ENCODE results near the gene NPAS4. TPM values are rescaled to one million over a fixed set of nuclear protein-coding genes. Genes with fewer than 3 reads are reported as not detected.

NPAS4 gene
- total RNA-seq, 4 donors from 2014 or later = 0.27 to 2.6 (median 0.93) TPM; not detected in 1

DNA sequence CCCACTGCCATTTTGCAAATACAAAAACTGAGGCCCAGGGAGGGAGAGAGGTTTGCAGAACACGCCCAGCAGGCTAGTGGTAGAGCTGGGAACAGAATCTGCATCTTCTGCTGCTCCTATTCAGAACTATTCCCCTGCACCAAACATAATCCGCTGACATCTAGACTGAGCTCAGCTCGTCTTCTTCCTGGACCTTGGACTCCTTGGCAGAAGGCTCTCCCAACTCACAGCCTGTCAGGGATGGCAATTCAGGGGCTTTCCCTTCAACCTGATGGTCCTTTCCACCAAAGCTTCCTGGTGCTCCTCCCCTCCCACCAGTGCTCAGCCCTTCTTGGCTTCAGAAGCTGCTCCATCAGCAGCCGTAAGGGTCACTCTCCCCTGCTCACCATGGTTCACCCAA is 9.5 kb upstream of the NPAS4 start:
- peaks cover 0 to 65% (median 4%) of the 10 kb centered on the region in 3 donors for H3K4me1 ChIP-seq
- ATAC-seq = no peak
- H3K4me3 ChIP-seq = peak overlapping the region; percentile 3 to 59
- peak overlapping the region in 3 of 4 donors; percentile 85 to 92 (median 88) for H3K27ac ChIP-seq
- WGBS, 2 donors (ENCODE audit: low coverage in 1 of 2) = 13 to 41% methylated on average over 1 to 4 of the region's 4 CpGs
- no peaks in the 10 kb centered on the region for H3K9me3 ChIP-seq
- TF ChIP-seq, protein P1, sequence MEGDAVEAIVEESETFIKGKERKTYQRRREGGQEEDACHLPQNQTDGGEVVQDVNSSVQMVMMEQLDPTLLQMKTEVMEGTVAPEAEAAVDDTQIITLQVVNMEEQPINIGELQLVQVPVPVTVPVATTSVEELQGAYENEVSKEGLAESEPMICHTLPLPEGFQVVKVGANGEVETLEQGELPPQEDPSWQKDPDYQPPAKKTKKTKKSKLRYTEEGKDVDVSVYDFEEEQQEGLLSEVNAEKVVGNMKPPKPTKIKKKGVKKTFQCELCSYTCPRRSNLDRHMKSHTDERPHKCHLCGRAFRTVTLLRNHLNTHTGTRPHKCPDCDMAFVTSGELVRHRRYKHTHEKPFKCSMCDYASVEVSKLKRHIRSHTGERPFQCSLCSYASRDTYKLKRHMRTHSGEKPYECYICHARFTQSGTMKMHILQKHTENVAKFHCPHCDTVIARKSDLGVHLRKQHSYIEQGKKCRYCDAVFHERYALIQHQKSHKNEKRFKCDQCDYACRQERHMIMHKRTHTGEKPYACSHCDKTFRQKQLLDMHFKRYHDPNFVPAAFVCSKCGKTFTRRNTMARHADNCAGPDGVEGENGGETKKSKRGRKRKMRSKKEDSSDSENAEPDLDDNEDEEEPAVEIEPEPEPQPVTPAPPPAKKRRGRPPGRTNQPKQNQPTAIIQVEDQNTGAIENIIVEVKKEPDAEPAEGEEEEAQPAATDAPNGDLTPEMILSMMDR (IDR thresholded peaks at IDR 0.05) = no peak
- TF ChIP-seq POLR2AphosphoS5 (IDR thresholded peaks at IDR 0.05) = no peak
- no peaks in the 10 kb centered on the region for H3K36me3 ChIP-seq
- H3K27me3 ChIP-seq = peaks cover 14% of the 10 kb centered on the region

DNA sequence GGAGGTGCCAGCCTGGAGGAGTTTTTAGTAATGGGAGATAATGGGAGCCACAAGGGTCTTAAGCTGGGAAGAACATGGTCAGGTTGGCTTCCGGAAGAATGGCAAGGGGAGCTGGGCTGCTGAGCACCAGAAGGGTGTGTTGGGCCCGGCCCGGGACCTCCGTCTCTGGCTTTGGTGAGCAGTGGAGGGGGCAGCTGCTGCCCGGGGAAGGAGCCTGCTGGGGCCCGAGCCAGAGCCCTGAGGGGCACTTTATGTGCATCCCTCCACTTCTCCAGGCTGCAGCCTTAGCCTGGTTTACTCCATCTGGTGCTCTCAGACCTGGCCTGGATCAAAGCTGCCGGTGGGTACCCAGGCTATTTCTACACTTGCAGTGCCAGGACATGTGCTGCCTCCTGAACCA is 8.7 kb upstream of the NPAS4 start:
- Histone ChIP-seq H3K4me3 (peak overlapping the region in 1 of 2 donors; percentile 59), H3K4me1 (peaks cover 0 to 65% (median 4%) of the 10 kb centered on the region in 3 donors), H3K9me3 (no peaks in the 10 kb centered on the region), H3K27ac (peak overlapping the region in 3 of 4 donors; percentile 40 to 92 (median 88)), H3K27me3 (peaks cover 14% of the 10 kb centered on the region), H3K36me3 (no peaks in the 10 kb centered on the region)
- ATAC-seq = no peak
- TF ChIP-seq, protein P1 (IDR thresholded peaks at IDR 0.05) = no peak
- TF ChIP-seq EP300 (IDR thresholded peaks at IDR 0.05) (no peak), POLR2A (IDR thresholded peaks at IDR 0.05) (no peak), POLR2AphosphoS5 (IDR thresholded peaks at IDR 0.05) (no peak)
- WGBS, 2 donors (ENCODE audit: low coverage in 1 of 2) = 36 to 50% methylated on average over 1 to 7 of the region's 7 CpGs

DNA sequence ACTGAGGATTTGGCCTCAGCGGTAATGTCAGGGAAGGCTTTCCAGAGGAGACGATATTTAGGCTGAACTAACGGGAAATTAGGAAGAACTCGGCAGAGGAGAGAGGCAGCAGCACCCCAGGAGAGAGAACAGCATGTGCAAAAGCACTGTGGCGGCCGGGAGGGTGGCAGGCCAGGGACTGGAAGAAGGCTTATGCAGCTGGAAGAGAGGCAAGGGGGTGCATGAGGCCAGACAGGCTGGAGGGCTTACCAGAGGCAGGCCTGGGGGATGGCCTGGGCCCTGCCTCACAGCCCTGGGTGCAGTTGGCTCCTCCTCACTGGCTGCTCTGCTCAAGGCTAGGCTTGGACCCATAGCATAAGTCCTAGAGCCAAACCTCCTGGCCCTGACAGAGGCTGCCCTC is 7.7 kb upstream of the NPAS4 start:
- TF ChIP-seq, protein P1 (IDR thresholded peaks at IDR 0.05) = no peak
- no peak for TF ChIP-seq EP300 (IDR thresholded peaks at IDR 0.05)
- Histone ChIP-seq H3K36me3 (no peaks in the 10 kb centered on the region), H3K27me3 (peaks cover 14% of the 10 kb centered on the region), H3K9me3 (no peaks in the 10 kb centered on the region), H3K4me3 (no peak overlapping the region), H3K4me1 (peaks cover 0 to 76% (median 4%) of the 10 kb centered on the region in 3 donors), H3K27ac (peak overlapping the region in 2 of 4 donors; percentile 88 to 92)
- WGBS, 2 donors (ENCODE audit: low coverage in 1 of 2) = 73% methylated on average over 6 of the region's 6 CpGs; no CpG with 5 or more reads in 1 of the 2 donors
- ATAC-seq = no peak

DNA sequence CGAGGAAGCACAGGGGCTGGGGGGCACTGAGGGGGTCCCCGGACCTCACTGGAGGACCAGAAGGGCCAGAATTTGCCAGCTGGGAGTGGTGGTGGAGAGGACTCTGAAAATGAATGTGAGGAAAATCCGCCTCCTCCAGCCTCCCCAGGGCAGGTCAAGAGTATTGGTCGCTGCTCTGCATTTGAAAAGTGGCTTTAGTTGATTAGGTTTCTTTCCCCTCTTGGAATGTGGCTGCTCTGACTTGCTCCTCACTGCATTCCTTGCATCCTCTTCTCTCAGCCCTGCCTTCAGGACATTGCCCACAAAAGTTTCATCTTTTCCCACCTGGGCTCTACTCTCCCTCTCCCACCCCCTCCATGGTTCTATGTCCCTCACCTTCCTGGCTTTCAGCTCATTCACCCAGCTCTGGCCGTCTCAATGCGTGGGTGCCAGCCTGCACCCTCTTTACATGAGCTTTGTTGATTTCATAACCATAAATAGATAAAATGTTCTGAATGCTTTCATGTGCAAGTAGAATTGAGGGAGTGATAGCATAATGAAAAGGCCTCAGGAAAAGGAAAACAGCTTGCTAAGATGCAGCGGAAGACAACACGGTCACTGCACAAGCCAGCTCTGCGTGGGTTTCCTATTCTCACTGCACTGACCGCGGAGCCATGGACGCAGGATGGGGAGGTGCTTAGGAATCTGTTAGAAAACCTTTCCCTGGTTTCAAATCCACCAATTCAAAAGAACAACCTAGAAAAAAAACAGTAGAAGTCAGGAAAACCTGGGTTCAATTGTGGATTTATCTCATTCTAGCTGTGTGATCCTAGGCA is 6.5 kb upstream of the NPAS4 start:
- peaks cover 0 to 79% (median 4%) of the 10 kb centered on the region in 3 donors for H3K4me1 ChIP-seq
- WGBS, 2 donors (ENCODE audit: low coverage in 1 of 2) = 55 to 68% methylated on average over 8 to 10 of the region's 12 CpGs
- TF ChIP-seq POLR2A (IDR thresholded peaks at IDR 0.05) (no peak), EP300 (IDR thresholded peaks at IDR 0.05) (no peak), POLR2AphosphoS5 (IDR thresholded peaks at IDR 0.05) (no peak)
- TF ChIP-seq, protein P1 (IDR thresholded peaks at IDR 0.05) = no peak
- no peaks in the 10 kb centered on the region for H3K9me3 ChIP-seq
- H3K4me3 ChIP-seq = no peak overlapping the region
- H3K27ac ChIP-seq = peak overlapping the region in 3 of 4 donors; percentile 40 to 92 (median 48)
- no peaks in the 10 kb centered on the region for H3K36me3 ChIP-seq
- H3K27me3 ChIP-seq = peaks cover 9% of the 10 kb centered on the region
- ATAC-seq = no peak

DNA sequence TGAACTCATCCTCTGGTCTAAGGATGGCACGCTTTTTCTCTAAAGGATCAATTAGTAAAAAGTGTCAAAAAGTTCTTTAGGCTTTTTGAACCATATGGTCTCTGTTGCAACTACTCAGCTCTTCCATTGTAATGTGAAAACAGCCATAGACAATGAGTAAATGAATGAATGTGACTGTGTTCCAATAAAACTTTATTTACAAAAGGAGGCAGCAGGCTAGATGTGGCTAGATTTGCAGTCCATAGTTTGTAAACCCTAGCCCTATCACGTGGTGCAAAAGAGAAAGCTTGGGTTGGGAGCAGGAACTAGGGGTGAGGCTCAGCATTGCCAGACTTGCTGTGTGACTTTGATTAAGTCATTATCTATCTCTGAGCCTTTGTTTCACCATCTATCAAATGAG is 5.4 kb upstream of the NPAS4 start:
- TF ChIP-seq POLR2AphosphoS5 (IDR thresholded peaks at IDR 0.05) = no peak
- TF ChIP-seq POLR2A (IDR thresholded peaks at IDR 0.05) = no peak
- TF ChIP-seq, protein P1 (IDR thresholded peaks at IDR 0.05) = no peak
- no peak for TF ChIP-seq EP300 (IDR thresholded peaks at IDR 0.05)
- peaks cover 5% of the 10 kb centered on the region for H3K27me3 ChIP-seq
- H3K9me3 ChIP-seq = no peaks in the 10 kb centered on the region
- H3K27ac ChIP-seq = no peak overlapping the region
- no peaks in the 10 kb centered on the region for H3K36me3 ChIP-seq
- H3K4me1 ChIP-seq = peaks cover 0 to 79% (median 13%) of the 10 kb centered on the region in 3 donors
- no peak overlapping the region for H3K4me3 ChIP-seq
- 44 to 67% methylated on average over 1 to 2 of the region's 2 CpGs for WGBS, 2 donors (ENCODE audit: low coverage in 1 of 2)
- no peak for ATAC-seq

All from gastroesophageal sphincter (tissue), 4 donors.